HEK293T (cell line): Measurements from ENCODE around the gene ACD.

Experiments used
- CTCF ChIA-PET: fragments of 350-600 bp; formaldehyde crosslinking; extraction: SDS; loops from one replicate; lab custom pipeline; 2021; ENCODE audit warnings: antibody characterized with exemption, inconsistent platforms; lab: Yijun Ruan, JAX
- POLR2A ChIA-PET: fragments of 350-600 bp; formaldehyde crosslinking; extraction: SDS; loops from one replicate; lab custom pipeline; 2020; ENCODE audit warnings: antibody characterized with exemption, inconsistent platforms; lab: Yijun Ruan, JAX
- DNase-seq: peaks from one replicate; pipeline ENCODE4 v3.0.0; 2012; ENCODE audit warnings: mixed read lengths; ENCODE audit errors: extremely low spot score
- ARNT ChIP-seq: fragments of 450-650 bp; IDR thresholded peaks from 2 replicates; pipeline ENCODE4 v1.6.1; 2017; ENCODE audit warnings: mild to moderate bottlenecking
- BHLHE40 ChIP-seq: fragments of 450-650 bp; IDR thresholded peaks from 2 replicates; pipeline ENCODE4 v1.6.1; 2016; ENCODE audit warnings: mild to moderate bottlenecking, moderate library complexity, borderline replicate concordance
- CTBP1 ChIP-seq: fragments of 450-650 bp; IDR thresholded peaks from 2 replicates; pipeline ENCODE4 v1.6.1; 2016; ENCODE audit warnings: borderline replicate concordance
- ELF4 ChIP-seq: fragments of 450-650 bp; IDR thresholded peaks from 2 replicates; pipeline ENCODE4 v1.6.1; 2017; ENCODE audit warnings: antibody characterized with exemption
- FOXA1 ChIP-seq: fragments of 450-650 bp; IDR thresholded peaks from 2 replicates; pipeline ENCODE4 v1.6.1; 2016; ENCODE audit warnings: mild to moderate bottlenecking
- FOXM1 ChIP-seq: fragments of 450-650 bp; IDR thresholded peaks from 2 replicates; pipeline ENCODE4 v1.6.1; 2017; ENCODE audit warnings: mild to moderate bottlenecking, borderline replicate concordance
- HDGF ChIP-seq: fragments of 450-650 bp; IDR thresholded peaks from 2 replicates; pipeline ENCODE4 v1.6.1; 2017; ENCODE audit warnings: antibody characterized with exemption, borderline replicate concordance
- L3MBTL2 ChIP-seq: fragments of 450-650 bp; conservative IDR thresholded peaks from 2 replicates; pipeline ENCODE4 v1.6.1; 2016; ENCODE audit warnings: mild to moderate bottlenecking
- LEF1 ChIP-seq: fragments of 450-650 bp; IDR thresholded peaks from 2 replicates; pipeline ENCODE4 v1.6.1; 2017; ENCODE audit warnings: mild to moderate bottlenecking, borderline replicate concordance
- NFRKB ChIP-seq: fragments of 450-650 bp; IDR thresholded peaks from 2 replicates; pipeline ENCODE4 v1.6.1; 2016; ENCODE audit warnings: mild to moderate bottlenecking, moderate library complexity
- PKNOX1 ChIP-seq: fragments of 450-650 bp; IDR thresholded peaks from 2 replicates; pipeline ENCODE4 v1.6.1; 2016
- SP1 ChIP-seq: fragments of 450-650 bp; IDR thresholded peaks from 2 replicates; pipeline ENCODE4 v1.6.1; 2017
- SUZ12 ChIP-seq: fragments of 450-650 bp; IDR thresholded peaks from 2 replicates; pipeline ENCODE4 v1.6.1; 2016; ENCODE audit warnings: mild to moderate bottlenecking
- TARDBP ChIP-seq: fragments of 450-650 bp; IDR thresholded peaks from 2 replicates; pipeline ENCODE4 v1.6.1; 2016
- ZNF384 ChIP-seq: fragments of 450-650 bp; IDR thresholded peaks from 2 replicates; pipeline ENCODE4 v1.6.1; 2016

ACD gene

GRCh38 chr16:67667453-67667816 is 7.4 kb upstream of the ACD start:
- CTCF ChIA-PET = interaction anchor here (0.7 to 5.7 kb wide), 4 partner anchors 23 to 369 kb away, joined by 4 to 31 read pairs (median 6); no protein-coding TSS in a partner anchor
- POLR2A ChIA-PET = interaction anchor here (1.3 to 2.6 kb wide), 3 partner anchors 105 to 268 kb away, joined by 4 to 8 read pairs (median 6); partner anchors contain the start of gene CTCF
- TF ChIP-seq PKNOX1 = no peak
- no peak for TF ChIP-seq TARDBP
- TF ChIP-seq L3MBTL2 = no peak
- TF ChIP-seq ARNT = no peak
- no peak for TF ChIP-seq LEF1
- DNase-seq = no peak

DNA sequence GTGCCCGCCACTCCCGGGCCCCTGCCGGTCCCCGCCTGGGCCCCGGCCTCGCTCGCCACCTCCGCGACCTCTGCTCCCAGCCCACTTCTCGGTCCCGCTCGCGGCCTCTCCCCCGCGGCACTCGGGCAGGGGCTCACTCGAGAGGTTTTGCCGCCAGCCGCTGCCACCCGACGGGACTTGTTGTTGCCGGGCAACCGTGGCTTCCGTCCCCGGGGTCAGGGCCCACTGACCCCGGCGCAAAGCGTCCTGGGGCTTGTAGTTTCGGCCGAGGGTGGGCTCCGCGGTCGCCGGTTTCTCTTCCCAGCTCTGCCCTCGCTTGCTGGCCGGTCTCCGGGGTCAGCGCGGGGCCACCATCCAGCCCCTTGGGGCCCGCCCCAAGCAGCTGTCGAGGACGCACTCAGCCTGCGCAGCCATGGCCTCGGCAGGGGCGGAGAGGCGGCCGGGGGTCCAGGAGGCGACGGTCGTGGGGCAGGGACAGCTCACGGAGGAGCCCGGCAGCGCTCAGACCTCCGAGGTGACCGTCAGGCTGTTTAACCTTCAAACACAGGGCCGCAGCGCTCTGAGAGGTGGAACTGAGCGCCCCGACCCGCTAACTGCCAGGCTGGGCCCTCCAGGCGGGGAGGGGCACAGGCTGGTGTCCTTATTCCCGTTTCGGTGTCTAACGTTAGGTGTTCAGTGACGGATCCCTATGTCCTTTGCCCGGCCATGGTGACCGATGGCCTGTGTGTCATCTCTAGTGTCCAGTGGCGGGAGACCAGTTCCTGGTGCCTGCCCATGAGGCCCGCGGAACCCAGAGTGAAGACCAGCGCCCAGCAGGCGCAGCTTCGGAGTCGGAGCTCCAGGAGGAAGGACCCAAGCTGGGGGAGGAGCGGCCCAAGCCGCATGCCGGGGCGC is 6.7 kb upstream of the ACD start, which contains the start of the genes C16orf86 and ENKD1:
TSS of gene C16orf86 (plus strand) at position 256 of the 894 bp plus-strand sequence. CDS start at position 413, 157 bp downstream.
TSS of gene ENKD1 (minus strand) at position 192 of the 894 bp plus-strand sequence. CDS start 308 bp downstream, outside the sequence.
- POLR2A ChIA-PET = interaction anchor here (0.6 to 2.6 kb wide), 4 partner anchors 52 to 268 kb away, joined by 3 to 8 read pairs (median 6); partner anchors contain the start of genes CTCF and GFOD2

DNA sequence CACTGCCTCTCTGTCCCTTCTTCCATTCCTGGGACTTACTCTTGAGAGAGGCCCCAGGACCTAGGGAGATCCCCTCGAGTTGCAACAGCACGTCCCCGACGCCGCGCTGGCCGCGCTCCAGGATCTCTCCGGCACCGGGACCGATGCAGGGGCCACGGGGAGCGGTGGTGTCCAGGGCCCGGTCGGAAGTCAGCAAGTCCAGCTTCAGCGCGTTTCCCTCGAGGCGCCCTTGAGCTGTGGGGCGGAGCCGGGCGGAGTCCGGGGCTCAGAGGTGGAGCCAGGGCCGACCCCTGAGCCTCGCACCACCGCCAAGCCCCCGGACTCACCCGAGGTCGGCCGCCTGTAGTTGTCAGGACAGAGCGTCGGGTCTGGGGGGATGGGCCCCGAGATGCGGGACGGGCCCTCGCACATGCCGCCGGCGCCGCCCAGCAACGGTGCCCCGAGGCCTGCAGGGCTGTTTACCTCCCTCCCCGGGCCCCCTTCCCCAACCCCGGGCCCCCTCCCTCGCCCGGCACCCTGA is 6.0 kb upstream of the ACD start:
- DNase-seq = no peak
- ChIA-PET POLR2A (interaction anchor here (0.6 to 2.6 kb wide), 4 partner anchors 53 to 269 kb away, joined by 3 to 8 read pairs (median 6); partner anchors contain the start of genes CTCF and GFOD2), CTCF (interaction anchor here (0.6 to 5.7 kb wide), 5 partner anchors 22 to 278 kb away, joined by 3 to 31 read pairs (median 4); partner anchors contain the start of gene LCAT)
- no peak for TF ChIP-seq NFRKB
- no peak for TF ChIP-seq LEF1
- peak; percentile 48; the same call in 1 of the 2 replicates for TF ChIP-seq L3MBTL2

More for the DNA sequence above, 6.7 kb upstream of the ACD start, which contains the start of the genes C16orf86 and ENKD1:
- no peak for TF ChIP-seq TARDBP
- TF ChIP-seq CTBP1 = no peak
- 0 out of 2 replicates have a peak, but pooled peaks have one; percentile 13 for TF ChIP-seq LEF1
- TF ChIP-seq ARNT = no peak
- CTCF ChIA-PET = interaction anchor here (0.6 to 5.7 kb wide), 6 partner anchors 23 to 369 kb away, joined by 3 to 31 read pairs (median 4); partner anchors contain the start of gene LCAT
- peak; percentile 86 for DNase-seq

GRCh38 chr16:67665598-67665997 is 5.5 kb upstream of the ACD start:
- POLR2A ChIA-PET = interaction anchor here (1.3 to 2.6 kb wide), 3 partner anchors 54 to 270 kb away, joined by 6 to 8 read pairs (median 6); partner anchors contain the start of genes CTCF and GFOD2
- CTCF ChIA-PET = interaction anchor here (2.2 to 5.7 kb wide), 2 partner anchors 119 to 145 kb away, joined by 9 to 31 read pairs; no protein-coding TSS in a partner anchor
- DNase-seq = no peak
- TF ChIP-seq FOXA1 (no peak), L3MBTL2 (no peak), CTBP1 (no peak), TARDBP (no peak), ELF4 (no peak), FOXM1 (no peak), ZNF384 (no peak), NFRKB (no peak), HDGF (no peak), ARNT (no peak), PKNOX1 (no peak)

DNA sequence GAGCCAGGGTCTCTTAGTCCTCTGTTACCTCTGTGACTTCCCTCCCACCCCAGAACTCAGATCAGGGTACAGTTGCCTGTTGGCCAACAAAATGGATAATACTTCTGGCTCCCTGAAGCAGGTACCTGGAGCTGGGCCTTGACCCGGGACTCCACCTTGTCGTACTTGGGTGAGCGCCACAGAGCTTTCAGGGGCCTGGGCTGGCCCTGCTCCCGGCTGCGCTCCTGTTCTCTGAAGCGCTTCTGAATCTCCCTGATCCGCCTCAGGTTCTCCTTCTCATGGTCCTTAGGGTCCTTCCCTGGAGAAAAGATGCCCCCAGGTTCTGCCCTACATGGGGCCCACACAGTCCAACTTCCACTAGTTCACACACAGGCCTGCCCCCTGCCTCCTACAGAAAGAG is 4.8 kb upstream of the ACD start:
- DNase-seq = no peak
- CTCF ChIA-PET = interaction anchor here (5.7 kb wide), 1 partner anchor 144 kb away, joined by 31 read pairs; no protein-coding TSS in a partner anchor
- TF ChIP-seq SP1 (no peak), HDGF (no peak), ZNF384 (no peak), FOXA1 (no peak), PKNOX1 (no peak), SUZ12 (no peak), TARDBP (no peak), ARNT (no peak), LEF1 (no peak), FOXM1 (no peak)
- POLR2A ChIA-PET = interaction anchor here (2.6 kb wide), 1 partner anchor 102 kb away, joined by 8 read pairs; the partner anchor contains the start of gene CTCF

DNA sequence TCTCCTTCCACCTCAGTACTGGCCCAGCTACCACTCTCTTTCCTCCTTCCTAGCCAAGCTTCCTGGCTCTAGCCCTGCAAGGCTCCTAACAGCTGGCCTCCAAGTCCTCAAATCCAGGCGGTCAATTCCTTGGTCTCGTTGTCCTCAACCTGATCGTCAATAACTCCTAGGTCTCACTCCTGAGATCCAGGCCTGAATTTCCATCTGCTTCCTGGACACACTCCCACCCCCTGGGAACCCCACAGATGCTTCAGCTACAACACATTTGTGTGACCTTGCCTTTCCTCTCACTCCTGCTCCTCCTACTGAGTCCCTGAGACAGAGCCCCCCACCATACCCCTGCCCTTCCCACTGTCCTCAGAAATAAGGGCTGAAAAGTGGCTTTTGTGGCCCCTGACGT is 4.2 kb upstream of the ACD start:
- POLR2A ChIA-PET = interaction anchor here (2.2 kb wide), 1 partner anchor 143 kb away, joined by 7 read pairs; no protein-coding TSS in a partner anchor
- TF ChIP-seq ELF4 (no peak), LEF1 (no peak), HDGF (no peak), BHLHE40 (no peak), FOXM1 (no peak), SUZ12 (no peak), SP1 (no peak), CTBP1 (no peak), TARDBP (no peak)
- CTCF ChIA-PET = interaction anchor here (1.5 to 5.7 kb wide), 3 partner anchors 9 to 143 kb away, joined by 6 to 31 read pairs (median 7); no protein-coding TSS in a partner anchor
- DNase-seq = no peak
